Hippocampal formation (tissue), 2 donors: ENCODE data around the gene RIMBP2.
"Not testable (repeated sequence)": the region's sequence is repeated elsewhere in the genome, so short reads cannot be mapped to it uniquely, and the experiment has no call there.

Experiments
- DNase-seq, 2 donors: peaks; one replicate each; lab custom pipeline; 2025; lab: John Stamatoyannopoulos, UW

RIMBP2 gene, protein sequence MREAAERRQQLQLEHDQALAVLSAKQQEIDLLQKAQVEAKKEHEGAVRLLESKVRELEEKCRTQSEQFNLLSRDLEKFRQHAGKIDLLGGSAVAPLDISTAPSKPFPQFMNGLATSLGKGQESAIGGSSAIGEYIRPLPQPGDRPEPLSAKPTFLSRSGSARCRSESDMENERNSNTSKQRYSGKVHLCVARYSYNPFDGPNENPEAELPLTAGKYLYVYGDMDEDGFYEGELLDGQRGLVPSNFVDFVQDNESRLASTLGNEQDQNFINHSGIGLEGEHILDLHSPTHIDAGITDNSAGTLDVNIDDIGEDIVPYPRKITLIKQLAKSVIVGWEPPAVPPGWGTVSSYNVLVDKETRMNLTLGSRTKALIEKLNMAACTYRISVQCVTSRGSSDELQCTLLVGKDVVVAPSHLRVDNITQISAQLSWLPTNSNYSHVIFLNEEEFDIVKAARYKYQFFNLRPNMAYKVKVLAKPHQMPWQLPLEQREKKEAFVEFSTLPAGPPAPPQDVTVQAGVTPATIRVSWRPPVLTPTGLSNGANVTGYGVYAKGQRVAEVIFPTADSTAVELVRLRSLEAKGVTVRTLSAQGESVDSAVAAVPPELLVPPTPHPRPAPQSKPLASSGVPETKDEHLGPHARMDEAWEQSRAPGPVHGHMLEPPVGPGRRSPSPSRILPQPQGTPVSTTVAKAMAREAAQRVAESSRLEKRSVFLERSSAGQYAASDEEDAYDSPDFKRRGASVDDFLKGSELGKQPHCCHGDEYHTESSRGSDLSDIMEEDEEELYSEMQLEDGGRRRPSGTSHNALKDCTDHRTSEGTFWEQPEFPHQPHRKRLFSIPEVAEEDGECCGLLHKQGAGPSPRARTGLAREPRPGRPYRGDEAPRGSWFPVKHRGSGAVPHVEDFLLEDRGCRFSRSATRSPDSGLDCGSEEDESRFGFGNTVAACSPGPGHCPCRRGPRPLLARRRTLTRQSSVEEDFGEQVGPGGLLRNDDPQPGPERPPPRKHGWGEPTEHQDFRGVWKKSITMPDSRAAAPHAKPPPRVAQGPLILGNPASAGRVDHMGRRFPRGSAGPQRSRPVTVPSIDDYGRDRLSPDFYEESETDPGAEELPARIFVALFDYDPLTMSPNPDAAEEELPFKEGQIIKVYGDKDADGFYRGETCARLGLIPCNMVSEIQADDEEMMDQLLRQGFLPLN (N-terminal part only)

DNA sequence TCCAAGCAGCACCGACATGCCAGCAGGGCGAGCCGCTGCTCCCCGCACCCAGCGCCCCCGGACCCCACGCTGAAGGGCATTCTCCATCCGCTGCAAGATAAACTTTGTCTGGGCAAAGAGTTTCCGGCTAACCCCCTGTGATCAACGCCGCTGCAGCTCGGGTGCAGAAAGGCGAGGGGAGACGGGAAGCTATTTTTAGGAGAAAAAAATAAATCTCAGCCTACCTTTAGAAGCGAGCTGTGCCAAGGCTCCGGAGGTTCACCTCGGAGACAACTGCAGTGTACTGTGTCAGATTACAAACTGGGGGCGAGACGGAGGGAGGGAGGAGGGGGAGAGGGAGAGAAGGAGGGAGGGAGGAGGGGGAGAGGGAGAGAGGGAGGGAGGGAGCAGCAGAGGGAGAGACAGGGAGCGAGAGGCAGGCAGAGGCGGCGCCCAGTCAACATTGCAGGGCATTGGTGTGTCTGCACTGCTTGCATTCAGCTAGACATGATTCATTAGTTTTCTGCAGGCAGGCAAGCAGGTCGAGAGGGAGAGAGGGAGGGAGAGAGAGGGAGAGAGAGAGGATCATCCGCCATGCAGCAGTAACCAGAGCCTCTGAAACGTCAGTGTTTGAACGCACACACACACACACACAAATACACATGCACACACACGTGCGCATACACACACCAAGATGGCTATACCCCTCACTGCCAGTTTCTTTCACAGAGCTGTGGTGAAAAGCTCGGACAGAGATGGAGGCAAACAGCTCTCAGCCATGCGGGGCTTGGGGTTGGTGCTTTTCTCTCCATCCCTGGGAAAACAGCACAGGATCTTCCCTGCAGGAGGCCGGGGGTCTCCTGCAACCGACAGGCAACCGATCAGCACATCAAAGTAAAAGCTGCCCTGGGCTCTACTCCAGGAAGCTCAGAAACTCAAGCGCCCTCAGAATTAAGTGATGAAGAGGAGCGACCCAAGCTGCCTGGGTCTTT is at the start of gene RIMBP2:
Gene RIMBP2 (minus strand): TSS at position 302 of the 971 bp plus-strand sequence. CDS start 237,286 bp downstream, outside the sequence.
- peak in 1 of 2 donors; percentile 58 for DNase-seq

DNA sequence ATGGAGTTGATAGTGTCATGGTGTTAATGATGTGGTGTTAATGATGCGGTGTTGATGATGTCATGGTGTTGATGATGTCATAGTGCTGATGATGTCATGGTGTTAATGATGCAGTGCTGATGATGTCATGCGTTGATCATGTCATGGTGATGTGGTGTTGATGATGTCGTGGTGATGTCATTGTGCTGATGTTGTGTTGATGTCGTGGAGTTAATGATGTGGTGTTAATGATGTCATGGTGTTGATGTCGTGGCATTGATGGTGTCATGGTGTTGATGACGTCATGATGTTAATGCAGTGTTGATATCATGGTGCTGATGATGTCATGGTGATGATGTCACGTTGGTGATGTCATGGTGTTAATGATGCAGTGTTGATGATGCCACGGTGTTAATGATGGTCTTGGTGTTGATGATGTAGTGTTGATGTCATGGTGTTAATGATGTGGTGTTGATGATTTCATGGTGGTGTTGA is 49.1 kb upstream of the RIMBP2 start:
- DNase-seq, result no peak

DNA sequence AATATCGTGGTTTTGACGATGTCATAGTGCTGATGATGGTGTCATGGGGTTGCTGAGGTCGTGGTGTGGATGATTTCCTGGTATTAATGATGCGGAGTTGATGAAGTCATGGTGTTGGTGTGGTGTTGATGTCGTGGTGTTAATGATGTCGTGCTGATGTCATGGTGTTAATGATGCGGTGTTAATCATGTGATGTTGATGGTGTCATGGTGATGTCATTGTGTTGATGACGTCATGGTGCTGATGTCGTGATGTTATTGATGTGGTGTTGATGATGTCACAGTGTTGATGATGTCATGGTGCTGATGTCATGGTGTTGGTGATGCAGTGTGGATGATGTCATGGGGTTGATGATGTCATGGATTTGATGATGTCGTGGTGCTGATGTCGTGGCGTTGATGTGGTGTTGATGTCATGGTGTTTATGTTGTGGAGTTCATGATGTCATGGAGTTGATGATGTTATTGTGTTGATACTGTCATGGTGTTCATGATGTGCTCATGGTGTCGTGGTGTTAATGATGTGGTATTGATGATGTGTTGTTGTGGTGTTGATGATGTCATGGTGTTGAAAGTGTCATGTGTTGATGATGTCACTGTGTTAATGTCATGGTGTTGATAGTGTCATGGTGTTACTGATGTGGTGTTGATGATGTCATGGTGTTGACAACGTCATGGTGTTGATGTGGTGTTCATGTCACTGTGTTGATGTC is 48.5 kb upstream of the RIMBP2 start:
- no peak for DNase-seq

DNA sequence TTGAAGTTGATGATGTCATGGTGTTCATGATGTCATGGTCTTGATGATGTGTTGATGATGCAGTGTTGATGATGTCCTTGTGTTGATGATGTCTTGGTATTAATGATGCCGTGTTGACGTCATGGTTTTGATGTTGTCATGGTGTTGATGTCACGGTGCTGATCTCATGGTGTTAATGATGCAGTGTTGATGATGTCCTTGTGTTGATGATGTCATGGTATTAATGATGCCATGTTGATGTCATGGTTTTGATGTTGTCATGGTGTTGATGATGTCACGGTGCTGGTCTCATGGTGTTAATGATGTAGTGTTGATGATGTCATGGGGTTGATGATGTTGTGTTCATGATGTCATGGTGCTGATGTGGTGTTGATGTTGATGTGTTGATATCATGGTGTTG is 48.0 kb upstream of the RIMBP2 start:
- no peak for DNase-seq

DNA sequence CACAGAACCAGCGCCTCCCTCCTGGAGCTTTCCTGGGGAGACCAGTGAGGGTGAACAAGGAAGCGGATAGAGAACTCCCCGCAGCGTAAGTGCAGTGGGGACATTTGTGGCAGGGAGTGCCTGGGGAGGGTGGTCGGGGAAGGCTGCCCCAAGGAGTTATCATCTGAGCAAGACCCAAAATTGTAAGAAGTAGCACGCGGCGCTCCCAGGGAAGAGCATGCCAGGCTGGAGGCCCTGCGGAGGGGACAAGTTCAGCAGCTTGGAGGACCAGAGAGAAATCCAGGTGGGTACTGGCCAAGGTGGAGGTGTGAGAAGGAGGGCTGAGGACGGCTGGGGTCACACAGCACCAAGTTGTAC is 46.2 kb upstream of the RIMBP2 start:
- no peak for DNase-seq

DNA sequence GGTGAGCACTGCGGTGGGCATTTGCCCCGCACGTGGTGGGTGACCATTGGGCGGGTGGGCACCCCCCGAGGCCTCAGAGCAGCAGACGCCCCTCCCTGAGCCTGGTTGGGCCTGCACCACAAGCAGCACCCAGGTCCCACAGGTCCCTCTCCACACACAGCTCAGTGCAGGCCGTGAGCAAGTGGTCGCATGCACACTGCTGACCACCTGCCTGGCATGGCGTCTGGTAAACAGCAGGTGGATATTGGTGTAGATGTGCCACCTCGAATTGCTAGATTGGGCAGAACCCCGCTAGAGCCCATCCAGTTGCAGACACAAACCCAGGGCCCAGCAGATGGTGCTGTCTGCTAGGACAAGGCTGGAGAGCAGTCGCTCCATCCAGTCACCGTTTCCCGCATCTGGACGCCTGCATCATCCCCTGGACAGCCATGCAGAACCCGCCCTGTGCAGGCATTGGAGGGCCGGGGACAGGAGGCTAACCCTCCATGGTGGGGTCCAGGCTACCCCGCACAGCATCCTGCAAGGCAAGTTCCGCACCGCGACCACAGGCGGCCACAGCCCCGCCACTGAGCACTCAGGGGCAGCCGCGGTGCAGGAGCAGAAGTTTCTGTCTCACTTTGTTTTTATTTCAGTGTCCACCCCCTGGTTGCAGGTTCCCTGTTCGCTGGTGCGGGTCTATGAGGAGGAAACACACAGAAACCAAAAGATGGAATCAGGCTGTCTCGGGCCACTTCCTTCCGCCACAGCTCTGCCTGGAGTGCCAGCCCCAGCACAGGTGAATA is 45.6 kb upstream of the RIMBP2 start:
- peak; percentile 12 to 55 for DNase-seq

DNA sequence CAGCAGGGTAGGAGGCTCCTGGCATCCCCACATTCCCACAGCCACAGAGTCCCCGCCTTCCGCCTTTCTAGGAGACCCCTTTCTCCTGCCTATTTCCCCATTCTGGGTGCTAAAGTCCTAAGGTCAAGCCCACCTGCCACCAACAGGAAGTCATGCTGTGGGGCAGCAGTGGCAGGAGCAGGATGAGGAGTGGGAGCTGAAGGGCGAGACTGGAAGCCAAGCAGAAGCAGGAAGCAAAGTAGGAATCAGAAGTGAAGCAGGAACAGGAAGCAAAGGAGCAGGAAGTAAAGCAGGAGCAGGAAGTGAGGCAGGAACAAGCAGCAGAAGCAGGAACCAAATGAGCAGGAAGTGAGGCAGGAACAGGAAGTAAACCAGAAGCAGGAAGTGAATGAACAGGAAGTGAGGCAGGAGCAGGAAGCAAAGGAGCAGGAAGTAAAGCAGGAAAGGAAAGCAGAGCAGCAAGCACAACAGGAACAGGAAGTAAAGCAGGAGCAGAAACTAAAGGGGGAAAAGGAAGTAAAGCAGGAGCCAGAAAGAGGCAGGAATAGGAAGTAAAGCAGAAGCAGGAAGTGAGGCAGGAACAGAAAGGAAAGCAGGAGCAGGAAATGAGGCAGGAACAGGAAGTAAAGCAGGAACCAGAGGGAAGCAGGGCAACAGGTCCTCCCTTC is 38.3 kb upstream of the RIMBP2 start:
- DNase-seq, result no peak

DNA sequence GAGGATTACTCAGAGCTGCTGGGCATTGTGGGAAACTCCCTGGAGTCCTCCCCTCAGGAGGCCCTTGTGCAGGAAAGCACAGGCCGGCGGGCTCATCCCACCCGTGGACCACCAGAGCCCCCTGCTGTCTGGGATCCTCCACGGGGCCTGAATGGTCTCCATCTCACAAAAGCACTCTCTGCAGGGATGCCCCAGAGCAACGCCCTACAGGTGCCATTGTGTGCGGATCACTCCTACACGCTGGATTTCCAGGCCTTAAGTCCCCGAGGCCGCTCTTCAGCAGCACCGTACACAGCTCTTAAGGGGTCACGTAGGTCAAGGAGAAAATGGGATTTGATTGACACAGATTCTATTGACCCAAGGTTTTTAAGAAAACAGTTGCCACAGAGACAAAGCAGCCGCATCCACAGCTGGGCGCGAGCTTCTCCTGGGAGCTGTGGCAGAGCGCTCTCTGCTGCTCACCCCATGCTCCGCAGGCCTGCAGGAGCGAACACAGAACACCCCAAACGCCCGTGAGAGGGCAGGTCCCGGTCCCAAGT is 36.7 kb upstream of the RIMBP2 start:
- no peak for DNase-seq

DNA sequence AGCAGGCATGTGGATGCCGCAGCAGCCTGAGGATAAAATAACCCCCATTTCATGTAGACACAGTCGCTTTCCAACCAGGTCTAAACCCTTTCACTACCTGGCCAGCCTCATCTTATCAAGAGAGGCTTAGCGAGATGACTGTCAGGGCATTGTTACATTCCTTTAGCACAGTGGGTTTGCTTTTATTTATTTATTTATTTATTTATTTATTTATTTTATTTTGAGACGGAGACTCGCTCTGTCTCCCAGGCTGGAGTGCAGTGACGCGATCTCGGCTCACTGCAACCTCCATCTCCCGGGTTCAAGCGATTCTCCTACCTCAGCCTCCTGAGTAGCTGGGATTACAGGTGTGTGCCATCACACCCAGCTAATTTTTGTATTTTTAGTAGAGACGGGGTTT is 35.9 kb upstream of the RIMBP2 start:
- not testable (repeated sequence) for DNase-seq

DNA sequence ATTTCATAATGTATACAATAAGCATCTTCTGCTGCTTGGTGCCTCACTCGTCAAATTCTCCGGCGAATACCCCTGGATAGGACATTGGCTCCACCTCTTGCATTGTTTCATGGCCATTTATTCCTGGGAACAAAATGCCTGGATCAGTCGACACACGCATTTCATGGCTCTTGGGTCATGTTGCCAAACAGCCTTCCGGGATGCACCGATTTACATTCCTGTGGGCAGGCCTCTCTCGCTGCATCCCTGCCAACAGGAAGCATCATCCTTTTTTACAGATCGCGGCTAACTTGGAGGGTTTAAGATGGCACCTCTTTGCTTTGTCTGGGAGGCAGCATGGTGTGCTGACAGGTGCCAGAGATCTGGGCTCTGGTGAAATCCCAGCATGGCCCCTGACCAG is 32.7 kb upstream of the RIMBP2 start:
- DNase-seq, result no peak

DNA sequence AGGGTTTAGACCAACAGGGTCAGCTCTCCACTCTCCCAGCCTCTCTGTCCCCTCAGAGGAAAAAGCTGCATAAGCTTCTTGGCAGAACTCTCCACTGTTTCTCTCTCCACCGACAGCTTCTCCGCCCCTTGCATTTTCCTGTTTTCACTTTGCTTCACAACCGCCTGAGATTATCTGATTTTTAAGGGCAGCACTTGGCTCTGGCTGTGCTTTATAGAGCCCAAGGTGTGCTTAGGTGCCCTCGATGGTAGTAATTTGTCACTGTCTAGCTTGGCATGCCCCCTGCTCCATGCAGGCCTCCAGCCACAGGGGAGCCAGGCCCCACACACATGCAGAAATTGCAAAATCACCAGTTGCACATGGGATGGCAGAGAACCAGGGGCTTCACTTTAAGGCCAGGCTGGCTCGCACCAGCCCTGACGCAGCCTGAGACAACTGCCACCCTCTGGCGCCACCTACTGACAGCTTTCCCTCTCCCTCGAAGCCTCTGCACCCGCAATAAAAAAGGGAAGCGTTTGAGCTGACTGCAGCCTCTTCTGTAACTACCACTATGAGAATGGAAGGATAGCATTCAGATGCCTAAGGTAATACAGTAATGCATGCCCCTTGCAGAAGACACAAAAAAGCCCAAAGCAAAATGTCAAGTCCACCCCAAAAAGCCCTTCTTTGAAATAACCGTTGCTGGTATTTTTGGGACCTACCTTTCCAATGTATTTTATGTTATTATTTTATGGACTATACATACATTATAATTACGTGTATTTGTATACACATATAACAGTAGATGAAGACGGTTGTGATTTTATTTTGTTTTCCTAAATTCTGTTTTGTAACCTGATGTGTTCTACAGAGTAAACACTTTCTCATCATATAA is 32.0 kb upstream of the RIMBP2 start:
- DNase-seq, result peak; percentile 63 to 68

DNA sequence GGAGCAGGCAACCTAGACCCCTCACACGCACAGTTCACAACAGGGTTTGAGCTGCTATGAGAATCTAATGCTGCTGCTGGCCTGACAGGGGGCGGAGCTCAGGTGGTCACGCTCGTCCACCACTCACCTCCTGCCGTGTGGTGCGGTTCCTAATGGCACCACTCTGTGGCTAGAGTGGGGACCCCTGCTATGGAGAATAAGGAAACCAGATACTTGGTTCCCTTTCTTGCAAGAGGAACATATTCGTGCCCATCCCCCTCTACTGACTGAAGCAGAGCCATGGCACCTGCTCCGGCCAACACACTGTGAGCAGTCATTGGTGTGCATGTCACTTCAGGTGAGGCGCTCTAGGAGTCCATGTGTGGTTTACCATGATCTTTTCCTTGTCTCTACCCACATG is 30.4 kb upstream of the RIMBP2 start:
- DNase-seq, result no peak

DNA sequence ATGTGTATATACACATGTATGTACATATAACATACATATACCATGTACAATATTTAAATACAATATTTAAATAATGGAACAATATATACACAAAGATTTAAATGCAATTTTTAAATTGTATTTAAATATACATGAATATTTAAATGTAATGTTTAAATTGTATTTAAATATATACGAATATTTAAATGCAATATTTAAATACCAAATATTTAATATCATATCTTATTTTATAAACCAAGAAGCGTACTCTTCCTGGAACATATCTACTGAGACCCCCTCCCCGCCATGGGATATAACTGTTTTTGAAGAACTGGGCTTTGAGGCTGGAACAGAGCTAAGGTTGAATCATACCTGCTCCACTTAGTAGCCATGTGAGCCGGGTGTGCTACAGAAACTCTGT is 29.8 kb upstream of the RIMBP2 start:
- no peak for DNase-seq

DNA sequence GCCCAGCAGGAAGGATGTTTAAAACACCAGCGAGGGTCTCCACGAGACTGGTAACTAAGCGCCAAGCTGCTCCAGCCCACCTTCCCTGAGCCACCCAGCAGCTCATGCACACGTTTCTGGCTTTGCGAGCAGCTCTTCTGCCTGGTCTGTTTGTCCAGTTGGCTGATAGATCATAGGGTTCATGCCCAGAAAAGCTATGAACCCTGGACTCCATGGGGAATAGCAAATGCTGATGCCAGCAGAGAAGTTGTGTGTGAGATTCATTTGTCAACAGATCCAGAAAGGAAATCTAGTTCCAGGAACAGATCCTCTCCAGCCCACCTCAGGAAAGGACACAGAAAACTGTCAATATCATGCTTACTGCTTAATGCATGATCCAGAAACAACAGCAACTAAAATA is 28.2 kb upstream of the RIMBP2 start:
- no peak for DNase-seq

DNA sequence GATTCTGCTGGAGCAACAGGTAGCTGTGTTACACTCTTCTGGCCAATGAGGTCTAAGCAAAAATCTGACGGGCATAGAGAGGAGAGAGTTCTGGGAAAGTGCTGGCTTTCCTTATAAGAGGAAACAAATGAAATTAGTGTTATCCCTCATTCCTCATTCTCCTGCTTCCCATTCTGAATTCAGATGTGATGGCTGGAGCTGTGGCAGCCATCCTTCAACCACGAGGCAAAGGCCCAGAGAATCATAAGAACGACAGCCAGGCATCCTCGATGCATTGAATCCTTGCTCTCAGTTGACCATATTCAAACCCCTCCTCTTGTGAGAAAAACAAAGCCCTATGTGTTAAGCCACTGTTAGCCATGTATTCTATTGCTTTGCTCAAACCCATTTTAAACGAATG is 27.5 kb upstream of the RIMBP2 start:
- DNase-seq, result no peak

DNA sequence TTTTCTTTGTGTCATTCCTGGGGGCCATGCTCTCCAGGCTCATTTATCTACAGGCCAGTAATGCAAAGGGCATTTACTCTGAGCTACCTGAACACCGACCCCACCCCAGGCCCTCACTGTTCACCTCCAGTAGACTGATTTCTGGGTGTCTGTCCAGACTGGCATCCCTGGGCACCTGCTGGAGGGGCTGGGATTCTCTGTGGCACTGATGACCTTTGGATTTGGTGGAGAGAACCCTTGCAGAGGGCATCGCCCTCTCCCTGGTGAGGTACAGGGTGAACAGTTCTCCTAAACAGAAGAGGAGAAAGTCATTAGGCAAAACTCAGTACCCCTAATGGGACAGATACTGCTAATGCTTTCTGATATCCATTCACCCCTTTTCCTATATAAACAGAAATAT is 27.1 kb upstream of the RIMBP2 start:
- DNase-seq, result no peak

DNA sequence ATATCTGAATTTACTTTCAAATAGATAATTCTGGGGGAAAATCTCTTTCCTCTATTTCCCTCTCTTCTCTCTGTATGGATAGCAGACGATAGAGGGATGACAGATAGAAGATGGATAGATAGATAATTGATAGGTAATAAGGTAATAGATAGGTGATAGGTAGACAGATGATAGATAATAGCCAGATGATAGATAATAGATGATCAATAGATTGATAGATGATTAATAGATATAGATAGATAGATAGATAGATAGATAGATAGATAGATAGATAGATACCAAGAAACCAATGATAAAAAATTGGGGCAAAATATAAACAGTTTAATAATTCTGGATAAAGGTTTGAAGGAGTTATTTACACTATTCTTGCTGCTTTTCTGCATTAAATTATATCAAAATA is 26.6 kb upstream of the RIMBP2 start:
- no peak for DNase-seq

DNA sequence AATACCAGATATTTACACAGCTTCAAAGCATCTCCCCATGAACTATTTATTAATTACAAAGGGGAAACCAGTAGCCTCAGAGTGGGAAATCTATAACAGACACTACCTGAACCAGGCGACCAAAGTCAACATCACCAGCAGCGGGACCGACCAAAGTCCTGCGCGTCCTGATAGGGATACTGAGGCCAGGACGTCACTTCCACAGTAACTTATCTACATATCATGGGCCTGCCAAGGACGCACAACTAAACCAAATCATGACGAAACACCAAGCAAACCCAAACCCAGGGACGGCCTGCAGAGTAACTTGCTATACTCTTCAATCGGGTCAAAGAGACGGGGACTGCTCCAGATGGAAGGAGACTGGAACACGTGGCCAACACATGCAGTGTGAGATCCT is 26.0 kb upstream of the RIMBP2 start:
- DNase-seq, result no peak
